ENCODE data around the gene RFPL3.
"Not testable (repeated sequence)": the region's sequence is repeated elsewhere in the genome, so short reads cannot be mapped to it uniquely, and the experiment has no call there.

Gene RFPL3

GRCh38 chr22:32357567-32357966 lies at the start of gene RFPL3:
TSS of gene RFPL3 (plus strand) at chr22:32357867. CDS start at chr22:32358072, 205 bp downstream.
- DNase-seq: not testable (repeated sequence)

GRCh38 chr22:32308191-32308590 lies 49.5 kb upstream of the RFPL3 start:
- no peak for DNase-seq

DNA sequence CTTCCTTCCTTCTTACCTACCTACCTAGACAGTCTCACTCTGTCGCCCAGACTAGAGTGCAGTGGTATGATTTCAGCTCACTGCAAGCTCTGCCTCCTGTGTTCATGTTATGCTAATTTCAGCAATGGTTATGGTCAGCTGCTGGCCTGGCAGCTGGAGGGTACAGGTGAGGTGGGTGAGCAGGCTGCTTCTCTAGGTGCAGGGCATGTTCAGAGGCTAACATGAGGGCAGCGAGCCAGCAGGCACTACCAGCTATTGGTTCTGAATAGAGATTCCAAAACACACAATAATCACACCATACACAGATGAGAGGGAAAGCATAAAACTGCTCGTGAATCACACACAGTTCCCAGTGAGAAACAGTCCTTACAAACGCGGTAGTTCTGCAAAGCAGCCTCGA lies 48.7 kb upstream of the RFPL3 start:
- DNase-seq: no peak

DNA sequence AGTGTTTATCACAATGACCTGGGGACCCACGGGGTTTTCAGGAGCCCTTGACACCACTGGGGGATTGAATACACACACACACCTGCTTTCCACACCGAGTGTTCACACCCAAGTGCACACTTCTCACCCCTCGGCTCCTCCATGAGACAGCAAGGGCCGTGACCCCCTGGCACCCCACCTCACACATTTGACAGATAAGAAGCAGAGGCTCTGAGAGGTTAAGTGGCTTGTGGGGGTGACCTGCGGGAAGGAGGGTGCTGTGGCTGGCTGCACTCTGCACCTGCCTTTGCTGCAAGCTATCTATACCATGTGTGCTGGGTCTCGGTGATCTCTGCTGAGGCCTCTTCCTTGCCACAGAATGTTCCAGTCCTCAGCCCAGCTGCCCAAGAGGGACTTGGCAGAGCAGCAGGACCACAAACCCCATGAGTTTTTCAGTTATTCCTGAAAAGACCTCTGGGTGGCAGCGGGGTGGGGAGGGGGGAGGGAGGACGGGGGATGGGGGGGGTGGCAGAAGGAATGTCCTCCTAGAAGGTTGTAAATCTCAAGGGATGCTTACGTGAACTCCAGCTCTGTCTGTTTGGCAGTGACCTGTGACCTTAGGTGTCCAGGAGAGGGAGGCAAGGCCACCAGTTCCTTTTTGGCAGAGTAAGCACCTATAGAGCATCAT lies 47.9 kb upstream of the RFPL3 start:
- DNase-seq: no peak

GRCh38 chr22:32310777-32311176 lies 46.9 kb upstream of the RFPL3 start:
- DNase-seq: no peak

DNA sequence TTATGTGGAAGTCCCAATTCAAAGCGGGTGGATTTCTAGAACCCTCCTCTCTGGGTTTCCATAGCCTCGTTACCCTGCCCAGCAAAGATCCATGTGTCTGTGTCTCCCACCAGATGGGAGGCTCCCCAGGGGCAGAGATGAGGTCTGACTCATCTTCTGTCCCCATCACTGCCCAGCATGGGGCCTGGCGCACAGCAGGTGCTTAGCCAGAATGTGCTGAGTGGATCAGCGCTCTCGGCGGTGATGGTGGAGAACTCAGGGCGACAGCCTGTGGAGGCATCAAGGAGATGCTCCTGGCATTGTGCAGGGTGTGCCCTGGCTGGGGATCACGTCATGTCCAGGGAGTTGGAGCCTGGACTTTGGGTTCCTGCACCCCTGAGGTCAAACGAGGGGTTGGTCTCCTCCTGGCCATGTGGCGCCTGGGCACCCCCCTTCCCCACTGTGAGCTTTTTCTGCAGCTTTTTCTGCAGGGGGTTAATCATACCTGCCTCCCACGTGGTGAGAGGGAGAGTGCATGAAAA lies 46.1 kb upstream of the RFPL3 start:
- no peak for DNase-seq

DNA sequence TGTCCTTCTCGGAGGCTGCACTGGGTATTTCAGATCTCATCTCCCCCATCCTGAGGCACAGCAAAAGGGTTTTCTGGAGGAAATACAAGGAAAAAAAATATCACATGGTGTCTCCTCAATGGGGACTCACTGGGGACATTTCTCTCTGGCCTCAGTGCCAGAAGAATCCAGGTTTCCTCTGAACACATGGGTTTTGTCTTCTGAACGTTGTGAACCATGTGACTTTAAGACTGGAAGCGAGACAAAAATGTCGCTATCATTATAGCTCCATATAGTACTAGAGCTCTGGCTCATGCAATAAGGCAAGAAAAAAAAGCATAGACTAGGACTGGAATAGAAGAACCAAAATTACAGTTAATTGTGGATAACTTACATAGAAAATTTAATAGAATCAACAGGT lies 44.9 kb upstream of the RFPL3 start:
- DNase-seq: no peak

DNA sequence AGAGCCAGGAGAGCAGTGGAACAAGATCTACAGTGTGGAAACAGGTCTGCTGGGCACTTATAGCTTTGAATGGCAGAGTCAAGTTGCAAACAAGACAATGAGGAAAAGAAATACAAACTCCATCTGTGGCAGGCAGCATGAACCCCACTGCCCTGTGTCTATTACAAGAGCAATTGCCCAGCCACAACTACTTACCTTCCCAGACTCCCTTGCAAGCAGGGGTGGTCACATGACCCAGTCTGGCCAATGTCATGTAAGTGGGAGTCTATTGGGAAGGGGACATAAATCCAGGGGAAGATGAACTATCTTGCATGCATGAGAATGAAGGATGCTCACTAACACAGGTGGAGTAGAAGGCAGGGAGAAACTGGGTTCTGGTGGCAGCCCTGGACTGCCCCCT lies 44.1 kb upstream of the RFPL3 start:
- DNase-seq: no peak

- DNase-seq: no peak
Measured at GRCh38 chr22:32317524-32317923, 40.1 kb upstream of the RFPL3 start.

GRCh38 chr22:32318361-32318760 lies 39.3 kb upstream of the RFPL3 start:
- no peak for DNase-seq

- DNase-seq: no peak
Measured at GRCh38 chr22:32319861-32320406, 37.7 kb upstream of the RFPL3 start.

DNA sequence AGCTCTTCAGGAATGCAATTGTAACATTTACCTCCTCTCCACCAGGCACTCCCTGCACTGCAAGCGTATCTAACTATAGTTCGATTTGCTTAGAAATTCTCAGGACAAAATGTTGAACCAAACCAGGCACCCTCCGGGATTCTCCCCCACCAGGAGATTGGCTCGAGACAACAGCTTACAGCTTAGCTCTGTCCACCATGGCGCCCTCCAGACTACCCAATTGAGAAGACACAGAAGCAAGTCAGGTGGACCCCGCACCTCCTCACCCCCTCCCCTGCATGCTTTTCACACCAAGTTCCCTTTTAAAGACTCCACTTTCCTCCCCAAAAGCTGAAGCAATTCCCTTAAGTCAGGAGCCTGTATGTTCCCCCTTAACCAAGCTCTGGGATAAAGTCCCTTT lies 34.7 kb upstream of the RFPL3 start:
- DNase-seq: no peak

DNA sequence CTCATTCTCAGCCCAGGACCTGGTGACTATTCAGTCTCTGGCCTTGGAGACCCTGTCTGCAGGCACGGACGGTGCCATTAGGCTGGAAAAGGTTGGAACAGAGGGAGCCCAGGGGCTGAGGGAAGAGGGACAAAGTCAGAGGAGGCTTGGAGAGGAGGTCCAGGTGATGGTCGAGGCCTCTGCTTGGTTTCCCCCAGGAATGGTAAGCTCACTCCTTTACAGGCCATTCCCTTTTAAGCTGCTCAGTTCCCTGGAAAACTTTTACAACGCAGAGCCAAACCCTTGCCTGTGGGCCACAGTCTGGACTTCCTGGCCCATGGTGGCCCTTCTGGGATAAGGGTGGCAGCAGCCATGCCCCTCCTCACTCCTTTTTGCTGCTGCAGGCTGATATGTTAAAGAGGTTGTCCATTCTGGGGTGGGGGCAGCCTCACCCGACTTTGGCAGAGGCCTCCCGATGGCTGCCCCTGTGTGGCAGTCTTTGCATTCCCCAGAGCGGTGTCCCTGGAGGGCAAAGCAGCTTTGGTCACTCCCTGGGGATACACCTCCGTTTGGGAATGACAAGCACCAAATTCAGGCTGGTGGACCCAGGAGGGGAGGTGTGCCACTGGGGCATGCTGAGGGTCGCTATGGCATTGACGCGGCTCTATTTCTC lies 34.0 kb upstream of the RFPL3 start:
- DNase-seq: no peak

- DNase-seq: no peak
Measured at GRCh38 chr22:32324505-32325415, 32.9 kb upstream of the RFPL3 start.

- no peak for DNase-seq
Measured at GRCh38 chr22:32325416-32325801, 32.3 kb upstream of the RFPL3 start.

GRCh38 chr22:32325811-32326237 lies 31.8 kb upstream of the RFPL3 start:
- DNase-seq: no peak

GRCh38 chr22:32326647-32327046 lies 31.0 kb upstream of the RFPL3 start:
- DNase-seq: no peak

GRCh38 chr22:32327066-32327465 lies 30.6 kb upstream of the RFPL3 start:
- no peak for DNase-seq

DNA sequence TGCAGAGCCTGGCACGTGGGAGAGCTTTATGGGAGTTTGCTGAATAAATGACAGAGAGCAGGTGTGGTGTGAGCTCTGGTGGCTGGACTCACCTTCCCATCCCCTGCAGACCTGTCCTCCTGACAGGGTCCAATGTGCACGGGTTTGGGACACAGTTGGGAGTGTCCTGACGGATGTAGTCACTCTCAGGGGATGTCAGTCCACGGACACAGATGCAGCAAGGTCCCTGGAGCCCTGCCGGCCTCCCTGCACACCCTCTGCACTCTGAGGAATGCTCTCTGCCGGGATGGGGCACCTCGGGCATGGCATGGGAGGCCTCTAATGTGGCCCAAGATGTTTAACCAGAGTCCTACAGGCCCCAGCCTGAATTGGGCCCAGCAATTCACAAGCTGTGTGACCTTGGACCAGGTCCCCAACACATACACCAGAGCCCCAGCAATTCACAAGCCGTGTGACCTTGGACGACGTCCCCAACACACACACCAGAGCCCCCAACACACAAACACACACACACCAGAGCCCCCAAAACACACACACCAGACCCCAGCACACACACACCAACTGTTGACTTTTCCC lies 30.0 kb upstream of the RFPL3 start:
- no peak for DNase-seq

DNA sequence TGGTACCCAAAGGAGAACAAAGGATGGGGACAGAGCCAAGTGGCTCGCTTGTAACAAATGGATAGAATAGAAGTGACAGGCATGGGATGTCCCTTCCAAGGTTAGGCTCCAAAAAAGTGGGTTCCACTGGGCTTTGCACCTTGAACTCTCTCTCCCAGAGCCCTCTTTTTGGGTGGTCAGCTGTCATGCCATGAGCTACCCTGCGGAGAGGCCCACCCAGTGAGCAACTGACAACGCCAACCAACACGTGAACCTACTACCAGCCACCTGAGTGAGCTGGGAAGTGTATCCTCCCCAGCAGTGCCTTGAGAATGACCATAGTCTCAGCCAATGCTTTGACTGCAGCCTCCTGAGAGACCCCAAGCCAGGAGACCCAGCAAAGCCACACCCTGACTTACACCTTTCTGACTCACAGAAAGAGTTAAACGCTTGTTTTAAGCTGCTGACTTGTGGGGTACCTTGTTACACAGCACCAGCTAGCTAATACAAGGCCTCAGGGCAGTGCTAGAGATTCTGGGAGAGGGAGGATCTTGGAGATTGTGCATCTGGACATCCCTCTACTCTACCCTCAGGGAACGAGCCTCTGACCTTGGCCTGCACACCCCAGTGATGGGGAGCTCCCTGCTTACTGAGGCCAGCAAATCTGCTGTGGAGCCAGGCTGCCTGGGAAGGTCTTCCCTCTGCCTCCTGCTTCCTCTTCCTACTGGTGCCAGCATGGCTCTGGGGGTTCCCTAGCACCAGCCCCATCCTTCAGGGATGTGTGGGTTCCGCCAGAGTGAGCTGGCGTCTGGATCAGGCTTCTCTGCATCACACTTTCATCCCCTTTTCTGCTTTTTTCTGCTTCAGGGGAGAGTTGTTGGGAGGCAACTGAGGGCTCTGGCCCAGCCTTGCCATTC lies 29.1 kb upstream of the RFPL3 start:
- DNase-seq: no peak

DNA sequence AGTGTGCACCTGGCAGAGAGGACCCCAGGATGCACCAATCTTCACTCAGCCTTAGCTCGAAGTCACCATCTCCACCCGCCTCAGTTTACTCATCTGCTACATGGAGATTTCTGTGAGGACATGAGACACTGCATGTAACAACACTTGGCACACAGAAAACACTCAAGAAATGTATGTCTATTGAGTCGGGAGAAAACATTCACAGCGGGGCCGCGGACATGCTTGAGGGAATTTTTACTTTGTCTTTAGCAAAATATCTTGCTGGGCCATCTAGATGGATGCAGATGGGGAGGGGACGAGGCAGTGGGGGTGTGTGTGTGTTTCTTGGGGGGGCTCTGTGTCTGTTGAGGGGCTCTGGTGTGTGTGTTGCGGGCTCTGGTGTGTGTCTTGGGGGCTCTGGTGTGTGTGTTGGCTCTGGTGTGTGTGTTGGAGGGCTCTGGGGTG lies 28.4 kb upstream of the RFPL3 start:
- DNase-seq: no peak
